HCT116 (cell line): ENCODE measurements around the gene PXT1. TPM values are rescaled to one million over a fixed set of nuclear protein-coding genes. Genes with fewer than 3 reads are reported as not detected.

Experiments used
- ATAC-seq: fragments of 200-7000 bp; cut with Tn5 transposase; 2 replicates; pipeline ENCODE4 v1.9.1; 2020; ENCODE audit warnings: mild to moderate bottlenecking, moderate library complexity
- BruUV-seq: library from RNA; stranded (reverse); fragments of 400-500 nt; replicated peaks from 2 replicates; lab custom pipeline; 2021; lab: Mats Ljungman, UMichigan
- CTCF ChIA-PET: fragments of 300-600 bp; sonication (Branson Sonifier 250); formaldehyde crosslinking; loops from one replicate; lab custom pipeline; 2021; ENCODE audit warnings: antibody characterized with exemption; lab: Charles Lee
- POLR2A ChIA-PET: fragments of 300-600, 350-600 bp; sonication (Branson Sonifier 250); formaldehyde crosslinking; loops from one replicate; lab custom pipeline; 2021; ENCODE audit warnings: antibody characterized with exemption; lab: Charles Lee
- RAD21 ChIA-PET, 2 experiments: fragments of 300-600 bp; sonication (Branson Sonifier 250); formaldehyde crosslinking; loops; one replicate each; lab custom pipeline; 2023; ENCODE audit warnings: low total read pairs in 2 of 2; ENCODE audit not compliant: uncharacterized antibody in 2 of 2, unreplicated experiment in 2 of 2, low non-redundant PET in 1 of 2; lab: Charles Lee
- DNase-seq: peaks from one replicate; pipeline ENCODE4 v3.0.0-alpha.2; 2010; ENCODE audit warnings: low read depth, low spot score
- H2AFZ ChIP-seq: fragments of 200-600 bp; shearing (Covaris generic), sonication (generic); 2 replicates; pipeline ENCODE4 v1.6.1; 2017; ENCODE audit warnings: low read depth, mixed run types, mixed read lengths, antibody characterized with exemption, low read length; ENCODE audit not compliant: poor library complexity, severe bottlenecking
- H3K27ac ChIP-seq: 2 replicates; pipeline ENCODE4 v1.5.1; 2012; ENCODE audit warnings: low read depth, low read length
- H3K27me3 ChIP-seq: fragments of 200-600 bp; sonication (generic); 2 replicates; pipeline ENCODE4 v1.6.1; 2016; ENCODE audit warnings: mixed run types, low read length, mixed read lengths; ENCODE audit not compliant: insufficient read depth
- H3K36me3 ChIP-seq, 2 experiments: fragments of 200-500 bp in 1 of 2; fragments of 200-600 bp in 1 of 2; sonication (Bioruptor generic) in 1 of 2; sonication (generic) in 1 of 2; 2 replicates each; pipeline versions ENCODE4 v1.5.1 to v1.6.1; 2014 to 2016; ENCODE audit warnings: low read length in 2 of 2, inconsistent platforms in 1 of 2, mixed read lengths in 1 of 2, mixed run types in 1 of 2; ENCODE audit not compliant: insufficient read depth in 2 of 2, control insufficient read depth in 1 of 2
- H3K4me1 ChIP-seq, 2 experiments: fragments of 200-600 bp in 1 of 2; sonication (generic) in 1 of 2; 2 replicates each; pipeline versions ENCODE4 v1.5.1 to v1.6.1; 2012 to 2017; ENCODE audit warnings: low read length in 2 of 2, inconsistent platforms in 1 of 2, mild to moderate bottlenecking in 1 of 2, mixed read lengths in 1 of 2, mixed run types in 1 of 2, moderate library complexity in 1 of 2; ENCODE audit not compliant: insufficient read depth in 2 of 2, control insufficient read depth in 1 of 2
- H3K4me2 ChIP-seq: fragments of 200-600 bp; sonication (generic); 2 replicates; pipeline ENCODE4 v1.6.1; 2017; ENCODE audit warnings: mixed run types, low read length, mixed read lengths
- H3K4me3 ChIP-seq, 2 experiments: fragments of 200-600 bp in 1 of 2; sonication (generic) in 1 of 2; replicated peaks in 1 of 2; 2 replicates each; pipeline ENCODE4 v1.5.1; 2011 to 2016; ENCODE audit warnings: low read length in 2 of 2, control low read depth in 1 of 2, low read depth in 1 of 2, mild to moderate bottlenecking in 1 of 2, mixed read lengths in 1 of 2, mixed run types in 1 of 2
- H3K79me2 ChIP-seq: fragments of 200-600 bp; sonication (generic); 2 replicates; pipeline ENCODE4 v1.6.1; 2017; ENCODE audit warnings: mild to moderate bottlenecking, mixed run types, low read length, moderate library complexity, mixed read lengths; ENCODE audit not compliant: insufficient read depth
- H3K9ac ChIP-seq: fragments of 200-600 bp; sonication (generic); 2 replicates; pipeline ENCODE4 v1.6.1; 2016; ENCODE audit warnings: low read length, mixed read lengths
- H3K9me2 ChIP-seq: fragments of 200-600 bp; sonication (generic), shearing (Covaris generic); 2 replicates; pipeline ENCODE4 v1.6.1; 2017; ENCODE audit warnings: mixed run types, mild to moderate bottlenecking, moderate library complexity; ENCODE audit not compliant: insufficient read depth
- H3K9me3 ChIP-seq, 2 experiments: fragments of 200-500 bp in 1 of 2; fragments of 200-600 bp in 1 of 2; sonication (Bioruptor generic) in 1 of 2; sonication (generic) in 1 of 2; 2 replicates each; pipeline ENCODE4 v1.6.1; 2014 to 2017; ENCODE audit warnings: low read length in 2 of 2, mixed read lengths in 2 of 2, inconsistent platforms in 1 of 2, low read depth in 1 of 2, mild to moderate bottlenecking in 1 of 2, mixed run types in 1 of 2, moderate library complexity in 1 of 2; ENCODE audit not compliant: control insufficient read depth in 1 of 2, insufficient read depth in 1 of 2
- H4K20me1 ChIP-seq: fragments of 200-600 bp; sonication (generic), shearing (Covaris generic); 2 replicates; pipeline ENCODE4 v1.6.1; 2017; ENCODE audit warnings: mixed run types, mild to moderate bottlenecking, moderate library complexity; ENCODE audit not compliant: insufficient read depth
- CBX3 ChIP-seq: IDR thresholded peaks from 2 replicates; pipeline ENCODE4 v1.6.1; 2012; ENCODE audit warnings: low read depth
- CEBPB ChIP-seq: IDR thresholded peaks from 2 replicates; pipeline ENCODE4 v1.6.1; 2012; ENCODE audit warnings: low read depth
- EGR1 ChIP-seq: IDR thresholded peaks from 2 replicates; pipeline ENCODE4 v1.6.1; 2012; ENCODE audit warnings: low read depth
- ELF1 ChIP-seq: IDR thresholded peaks from 2 replicates; pipeline ENCODE4 v1.6.1; 2012; ENCODE audit warnings: low read depth, borderline replicate concordance
- EZH2phosphoT487 ChIP-seq: fragments of 200-600 bp; IDR thresholded peaks from 2 replicates; pipeline ENCODE4 v1.6.1; 2018; ENCODE audit warnings: antibody characterized with exemption, borderline replicate concordance
- FOSL1 ChIP-seq: IDR thresholded peaks from 2 replicates; pipeline ENCODE4 v1.6.1; 2012; ENCODE audit warnings: low read depth
- JUND ChIP-seq: IDR thresholded peaks from 2 replicates; pipeline ENCODE4 v1.6.1; 2012
- POLR2AphosphoS5 ChIP-seq: IDR thresholded peaks from 2 replicates; pipeline ENCODE4 v1.6.1; 2011; ENCODE audit warnings: mild to moderate bottlenecking, low read depth, low read length, moderate library complexity
- RAD21 ChIP-seq: IDR thresholded peaks from 2 replicates; pipeline ENCODE4 v1.6.1; 2012; ENCODE audit warnings: low read depth, mild to moderate bottlenecking
- SIN3A ChIP-seq: IDR thresholded peaks from 2 replicates; pipeline ENCODE4 v1.6.1; 2012; ENCODE audit warnings: low read depth
- SP1 ChIP-seq: IDR thresholded peaks from 2 replicates; pipeline ENCODE4 v1.6.1; 2012; ENCODE audit warnings: low read depth
- SRF ChIP-seq: IDR thresholded peaks from 2 replicates; pipeline ENCODE4 v1.6.1; 2012; ENCODE audit warnings: low read depth
- ZFX ChIP-seq: fragments of 450-650 bp; IDR thresholded peaks from 2 replicates; pipeline ENCODE4 v1.6.1; 2017
- ZNF274 ChIP-seq: fragments of 200-500 bp; sonication (Bioruptor generic); IDR thresholded peaks from 2 replicates; pipeline ENCODE4 v1.6.1; 2014; ENCODE audit warnings: mild to moderate bottlenecking, low read depth, low read length, inconsistent platforms
- intact Hi-C: fragments of 100-400 bp; cut with micrococcal nuclease; formaldehyde crosslinking; loops from 2 replicates; pipeline ENCODE4 v1.10.0; 2022
- total RNA-seq: library from RNA; stranded (reverse); gene quantifications from one replicate; pipeline ENCODE4 v1.2.1, GENCODE V29; 2021; ENCODE audit not compliant: unreplicated experiment
- TF ChIP-seq, protein P1 (sequence below): IDR thresholded peaks from 2 replicates; pipeline ENCODE4 v1.6.1; 2012; ENCODE audit warnings: low read depth
- TF ChIP-seq, protein P2 (sequence below): IDR thresholded peaks from 2 replicates; pipeline ENCODE4 v1.6.1; 2012
- TF ChIP-seq, protein P3 (sequence below): IDR thresholded peaks from 2 replicates; pipeline ENCODE4 v1.6.1; 2012
- TF ChIP-seq, protein P4 (sequence below): IDR thresholded peaks from 2 replicates; pipeline ENCODE4 v1.6.1; 2011; ENCODE audit warnings: mild to moderate bottlenecking, low read length, moderate library complexity; ENCODE audit not compliant: insufficient replicate concordance; ENCODE audit errors: extremely low read depth
- TF ChIP-seq, protein P5 (sequence below), 3 experiments: fragments of 200-600 bp in 1 of 3; sonication (generic) in 1 of 3; IDR thresholded peaks in 2 of 3; conservative IDR thresholded peaks in 1 of 3; 2 replicates each; pipeline ENCODE4 v1.5.1; 2012 to 2017; ENCODE audit warnings: low read depth in 2 of 3, low read length in 2 of 3, antibody characterized with exemption in 1 of 3, borderline replicate concordance in 1 of 3, control low read depth in 1 of 3, mild to moderate bottlenecking in 1 of 3, mixed read lengths in 1 of 3, mixed run types in 1 of 3, moderate library complexity in 1 of 3; ENCODE audit not compliant: insufficient read depth in 1 of 3

PXT1 gene
- total RNA-seq, 1 experiment from 2014 or later, result 0.17 TPM

DNA sequence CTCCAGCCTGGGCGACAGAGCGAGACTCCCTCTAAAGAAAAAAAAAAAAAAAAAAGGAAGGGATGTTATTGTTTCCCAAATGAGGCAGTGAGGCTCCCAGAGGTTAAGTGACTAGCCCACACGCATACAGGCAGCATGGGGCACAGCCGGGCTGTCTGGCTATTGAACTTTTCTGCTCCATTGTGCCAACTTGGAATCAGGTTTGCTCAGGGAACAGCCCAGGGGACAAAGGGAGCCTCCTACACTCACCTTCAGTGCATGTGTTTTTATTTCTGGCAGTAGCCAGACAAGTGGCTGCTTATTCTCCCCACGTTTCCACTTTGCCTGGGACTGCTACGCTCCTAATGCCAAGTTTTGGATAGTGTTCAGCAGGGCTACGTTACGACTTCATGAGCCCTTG, 65.9 kb downstream of the PXT1 start:
- Histone ChIP-seq H2AFZ (no peak overlapping the region), H3K27me3 (no peaks in the 10 kb centered on the region), H3K4me2 (no peak overlapping the region), H3K9me2 (no peaks in the 10 kb centered on the region), H3K4me1 (no peaks in the 10 kb centered on the region), H4K20me1 (no peaks in the 10 kb centered on the region), H3K27ac (no peak overlapping the region), H3K36me3 (no peaks in the 10 kb centered on the region), H3K9me3 (no peaks in the 10 kb centered on the region), H3K79me2 (no peaks in the 10 kb centered on the region), H3K9ac (no peak overlapping the region), H3K4me3 (no peak overlapping the region)
- ATAC-seq, result no peak
- DNase-seq, result no peak
- POLR2A ChIA-PET, result no interaction called here
- TF ChIP-seq, protein P1, sequence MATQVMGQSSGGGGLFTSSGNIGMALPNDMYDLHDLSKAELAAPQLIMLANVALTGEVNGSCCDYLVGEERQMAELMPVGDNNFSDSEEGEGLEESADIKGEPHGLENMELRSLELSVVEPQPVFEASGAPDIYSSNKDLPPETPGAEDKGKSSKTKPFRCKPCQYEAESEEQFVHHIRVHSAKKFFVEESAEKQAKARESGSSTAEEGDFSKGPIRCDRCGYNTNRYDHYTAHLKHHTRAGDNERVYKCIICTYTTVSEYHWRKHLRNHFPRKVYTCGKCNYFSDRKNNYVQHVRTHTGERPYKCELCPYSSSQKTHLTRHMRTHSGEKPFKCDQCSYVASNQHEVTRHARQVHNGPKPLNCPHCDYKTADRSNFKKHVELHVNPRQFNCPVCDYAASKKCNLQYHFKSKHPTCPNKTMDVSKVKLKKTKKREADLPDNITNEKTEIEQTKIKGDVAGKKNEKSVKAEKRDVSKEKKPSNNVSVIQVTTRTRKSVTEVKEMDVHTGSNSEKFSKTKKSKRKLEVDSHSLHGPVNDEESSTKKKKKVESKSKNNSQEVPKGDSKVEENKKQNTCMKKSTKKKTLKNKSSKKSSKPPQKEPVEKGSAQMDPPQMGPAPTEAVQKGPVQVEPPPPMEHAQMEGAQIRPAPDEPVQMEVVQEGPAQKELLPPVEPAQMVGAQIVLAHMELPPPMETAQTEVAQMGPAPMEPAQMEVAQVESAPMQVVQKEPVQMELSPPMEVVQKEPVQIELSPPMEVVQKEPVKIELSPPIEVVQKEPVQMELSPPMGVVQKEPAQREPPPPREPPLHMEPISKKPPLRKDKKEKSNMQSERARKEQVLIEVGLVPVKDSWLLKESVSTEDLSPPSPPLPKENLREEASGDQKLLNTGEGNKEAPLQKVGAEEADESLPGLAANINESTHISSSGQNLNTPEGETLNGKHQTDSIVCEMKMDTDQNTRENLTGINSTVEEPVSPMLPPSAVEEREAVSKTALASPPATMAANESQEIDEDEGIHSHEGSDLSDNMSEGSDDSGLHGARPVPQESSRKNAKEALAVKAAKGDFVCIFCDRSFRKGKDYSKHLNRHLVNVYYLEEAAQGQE, result no peak
- TF ChIP-seq, protein P2, sequence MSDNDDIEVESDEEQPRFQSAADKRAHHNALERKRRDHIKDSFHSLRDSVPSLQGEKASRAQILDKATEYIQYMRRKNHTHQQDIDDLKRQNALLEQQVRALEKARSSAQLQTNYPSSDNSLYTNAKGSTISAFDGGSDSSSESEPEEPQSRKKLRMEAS, result no peak
- TF ChIP-seq, protein P3, sequence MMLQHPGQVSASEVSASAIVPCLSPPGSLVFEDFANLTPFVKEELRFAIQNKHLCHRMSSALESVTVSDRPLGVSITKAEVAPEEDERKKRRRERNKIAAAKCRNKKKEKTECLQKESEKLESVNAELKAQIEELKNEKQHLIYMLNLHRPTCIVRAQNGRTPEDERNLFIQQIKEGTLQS, result no peak
- TF ChIP-seq RAD21 (no peak), SP1 (no peak), EGR1 (no peak), EZH2phosphoT487 (no peak), ZFX (no peak), POLR2AphosphoS5 (no peak), JUND (no peak), ELF1 (no peak), SIN3A (no peak), FOSL1 (no peak), CEBPB (no peak), SRF (no peak), CBX3 (no peak), ZNF274 (no peak)
- TF ChIP-seq, protein P4, sequence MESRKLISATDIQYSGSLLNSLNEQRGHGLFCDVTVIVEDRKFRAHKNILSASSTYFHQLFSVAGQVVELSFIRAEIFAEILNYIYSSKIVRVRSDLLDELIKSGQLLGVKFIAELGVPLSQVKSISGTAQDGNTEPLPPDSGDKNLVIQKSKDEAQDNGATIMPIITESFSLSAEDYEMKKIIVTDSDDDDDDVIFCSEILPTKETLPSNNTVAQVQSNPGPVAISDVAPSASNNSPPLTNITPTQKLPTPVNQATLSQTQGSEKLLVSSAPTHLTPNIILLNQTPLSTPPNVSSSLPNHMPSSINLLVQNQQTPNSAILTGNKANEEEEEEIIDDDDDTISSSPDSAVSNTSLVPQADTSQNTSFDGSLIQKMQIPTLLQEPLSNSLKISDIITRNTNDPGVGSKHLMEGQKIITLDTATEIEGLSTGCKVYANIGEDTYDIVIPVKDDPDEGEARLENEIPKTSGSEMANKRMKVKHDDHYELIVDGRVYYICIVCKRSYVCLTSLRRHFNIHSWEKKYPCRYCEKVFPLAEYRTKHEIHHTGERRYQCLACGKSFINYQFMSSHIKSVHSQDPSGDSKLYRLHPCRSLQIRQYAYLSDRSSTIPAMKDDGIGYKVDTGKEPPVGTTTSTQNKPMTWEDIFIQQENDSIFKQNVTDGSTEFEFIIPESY, result no peak
- TF ChIP-seq, protein P5, sequence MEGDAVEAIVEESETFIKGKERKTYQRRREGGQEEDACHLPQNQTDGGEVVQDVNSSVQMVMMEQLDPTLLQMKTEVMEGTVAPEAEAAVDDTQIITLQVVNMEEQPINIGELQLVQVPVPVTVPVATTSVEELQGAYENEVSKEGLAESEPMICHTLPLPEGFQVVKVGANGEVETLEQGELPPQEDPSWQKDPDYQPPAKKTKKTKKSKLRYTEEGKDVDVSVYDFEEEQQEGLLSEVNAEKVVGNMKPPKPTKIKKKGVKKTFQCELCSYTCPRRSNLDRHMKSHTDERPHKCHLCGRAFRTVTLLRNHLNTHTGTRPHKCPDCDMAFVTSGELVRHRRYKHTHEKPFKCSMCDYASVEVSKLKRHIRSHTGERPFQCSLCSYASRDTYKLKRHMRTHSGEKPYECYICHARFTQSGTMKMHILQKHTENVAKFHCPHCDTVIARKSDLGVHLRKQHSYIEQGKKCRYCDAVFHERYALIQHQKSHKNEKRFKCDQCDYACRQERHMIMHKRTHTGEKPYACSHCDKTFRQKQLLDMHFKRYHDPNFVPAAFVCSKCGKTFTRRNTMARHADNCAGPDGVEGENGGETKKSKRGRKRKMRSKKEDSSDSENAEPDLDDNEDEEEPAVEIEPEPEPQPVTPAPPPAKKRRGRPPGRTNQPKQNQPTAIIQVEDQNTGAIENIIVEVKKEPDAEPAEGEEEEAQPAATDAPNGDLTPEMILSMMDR (IDR thresholded peaks at IDR 0.05 in 2 of 3, conservative IDR thresholded peaks at IDR 0.05 in 1 of 3; ENCODE audit: borderline replicate concordance in 1 of 3, insufficient read depth in 1 of 3, low read depth in 2 of 3, low read length in 2 of 3), result no peak
- CTCF ChIA-PET, result no interaction called here
- intact Hi-C loops, result no loop called here
- no TSS peak for BruUV-seq
- RAD21 ChIA-PET, result no interaction called here
